Loucy (cell line): ENCODE results near the gene THSD8.

Experiments used
- H2AFZ ChIP-seq: fragments of 200-600 bp; sonication (generic); 2 replicates; pipeline ENCODE4 v1.6.0; 2016; ENCODE audit warnings: antibody characterized with exemption, mild to moderate bottlenecking, low read length, moderate library complexity
- H3F3A ChIP-seq: fragments of 200-600 bp; 2 replicates; pipeline ENCODE4 v1.6.0; 2016; ENCODE audit warnings: antibody characterized with exemption, low read depth, mild to moderate bottlenecking
- H3K27me3 ChIP-seq: fragments of 200-600 bp; sonication (generic); 2 replicates; pipeline ENCODE4 v1.6.1; 2014; ENCODE audit warnings: low read length, mild to moderate bottlenecking; ENCODE audit not compliant: insufficient read depth, poor library complexity, severe bottlenecking
- H3K36me3 ChIP-seq: fragments of 200-600 bp; sonication (generic); 2 replicates; pipeline ENCODE4 v1.6.1; 2016; ENCODE audit warnings: low read length; ENCODE audit not compliant: insufficient read depth
- H3K4me1 ChIP-seq: fragments of 200-600 bp; sonication (generic); 2 replicates; pipeline ENCODE4 v1.5.1; 2014; ENCODE audit warnings: low read length, mild to moderate bottlenecking; ENCODE audit not compliant: insufficient read depth, poor library complexity, severe bottlenecking
- H3K4me2 ChIP-seq: fragments of 200-600 bp; sonication (generic); 2 replicates; pipeline ENCODE4 v1.6.0; 2014; ENCODE audit warnings: antibody characterized with exemption, low read length, low read depth, mild to moderate bottlenecking; ENCODE audit not compliant: poor library complexity, severe bottlenecking
- H3K4me3 ChIP-seq: fragments of 200-600 bp; sonication (generic); 2 replicates; pipeline ENCODE4 v1.5.1; 2014; ENCODE audit warnings: low read length, mild to moderate bottlenecking, mixed read lengths; ENCODE audit not compliant: poor library complexity, severe bottlenecking
- H3K79me2 ChIP-seq: fragments of 200-600 bp; sonication (generic); 2 replicates; pipeline ENCODE4 v1.6.1; 2014; ENCODE audit warnings: low read length; ENCODE audit not compliant: insufficient read depth
- H3K9ac ChIP-seq: fragments of 200-600 bp; sonication (generic); 2 replicates; pipeline ENCODE4 v1.6.0; 2014; ENCODE audit warnings: mild to moderate bottlenecking, low read depth, low read length, moderate library complexity; ENCODE audit not compliant: poor library complexity, severe bottlenecking
- H3K9me2 ChIP-seq: fragments of 200-600 bp; sonication (generic); replicated peaks from 2 replicates; pipeline ENCODE4 v1.6.1; 2016; ENCODE audit warnings: low read depth, low read length, mixed read lengths
- H3K9me3 ChIP-seq: fragments of 200-600 bp; sonication (generic); 2 replicates; pipeline ENCODE4 v1.6.1; 2014; ENCODE audit warnings: mild to moderate bottlenecking, antibody characterized with exemption, low read length, low read depth; ENCODE audit not compliant: insufficient read depth
- H4K20me1 ChIP-seq: fragments of 200-600 bp; sonication (generic); 2 replicates; pipeline ENCODE4 v1.6.0; 2014; ENCODE audit warnings: antibody characterized with exemption, low read length, mild to moderate bottlenecking; ENCODE audit not compliant: insufficient read depth, poor library complexity, severe bottlenecking
- CTCF ChIP-seq: fragments of 200-600 bp; sonication (generic); conservative IDR thresholded peaks from 2 replicates; pipeline ENCODE4 v1.5.1; 2014; ENCODE audit warnings: mild to moderate bottlenecking, antibody characterized with exemption, low read length
- EZH2phosphoT487 ChIP-seq: fragments of 200-600 bp; IDR thresholded peaks from 2 replicates; pipeline ENCODE4 v1.6.1; 2018; ENCODE audit warnings: antibody characterized with exemption, mild to moderate bottlenecking, moderate library complexity, borderline replicate concordance

Gene THSD8

GRCh38 chr19:12825254-12826131 lies 23.6 kb downstream of the THSD8 start:
- H3K4me1 ChIP-seq, result no peaks in the 10 kb centered on the region
- no peak overlapping the region for H2AFZ ChIP-seq
- TF ChIP-seq EZH2phosphoT487 (no peak), CTCF (no peak)
- H3K4me3 ChIP-seq, result no peak overlapping the region
- H3K79me2 ChIP-seq, result no peaks in the 10 kb centered on the region
- H3K9me3 ChIP-seq, result no peaks in the 10 kb centered on the region
- H3K9me2 ChIP-seq, result no peaks in the 10 kb centered on the region
- H3K27me3 ChIP-seq, result no peaks in the 10 kb centered on the region
- H3K9ac ChIP-seq, result no peak overlapping the region
- H3F3A ChIP-seq, result no peaks in the 10 kb centered on the region
- H3K36me3 ChIP-seq, result no peaks in the 10 kb centered on the region
- no peaks in the 10 kb centered on the region for H4K20me1 ChIP-seq
- H3K4me2 ChIP-seq, result no peak overlapping the region

GRCh38 chr19:12828494-12828893 lies 26.6 kb downstream of the THSD8 start:
- Histone ChIP-seq H2AFZ (no peak overlapping the region), H4K20me1 (no peaks in the 10 kb centered on the region), H3K9ac (no peak overlapping the region), H3K79me2 (no peaks in the 10 kb centered on the region), H3K27me3 (no peaks in the 10 kb centered on the region), H3K9me3 (no peaks in the 10 kb centered on the region), H3K4me2 (peak overlapping the region; percentile 42), H3K4me3 (no peak overlapping the region), H3K4me1 (peaks cover 6% of the 10 kb centered on the region), H3K36me3 (no peaks in the 10 kb centered on the region), H3K9me2 (no peaks in the 10 kb centered on the region), H3F3A (no peaks in the 10 kb centered on the region)
- no peak for TF ChIP-seq EZH2phosphoT487
- no peak for TF ChIP-seq CTCF

GRCh38 chr19:12833418-12833737 lies 31.5 kb downstream of the THSD8 start:
- Histone ChIP-seq H3K27me3 (no peaks in the 10 kb centered on the region), H3K9ac (no peak overlapping the region), H3K4me3 (peak overlapping the region; percentile 61), H3K9me3 (no peaks in the 10 kb centered on the region), H3F3A (no peaks in the 10 kb centered on the region), H3K36me3 (no peaks in the 10 kb centered on the region), H2AFZ (no peak overlapping the region), H3K4me2 (peak overlapping the region; percentile 62), H3K9me2 (no peaks in the 10 kb centered on the region), H4K20me1 (no peaks in the 10 kb centered on the region), H3K79me2 (no peaks in the 10 kb centered on the region), H3K4me1 (peaks cover 21% of the 10 kb centered on the region)
- TF ChIP-seq EZH2phosphoT487 (no peak), CTCF (no peak)
